ENCODE measurements around the gene DCC. TPM values are rescaled to one million over a fixed set of nuclear protein-coding genes. Genes with fewer than 3 reads are reported as not detected.

Gene DCC
- total and polyA plus RNA-seq, 2 experiments from 2014 or later: 0.53 to 0.73 TPM

DNA sequence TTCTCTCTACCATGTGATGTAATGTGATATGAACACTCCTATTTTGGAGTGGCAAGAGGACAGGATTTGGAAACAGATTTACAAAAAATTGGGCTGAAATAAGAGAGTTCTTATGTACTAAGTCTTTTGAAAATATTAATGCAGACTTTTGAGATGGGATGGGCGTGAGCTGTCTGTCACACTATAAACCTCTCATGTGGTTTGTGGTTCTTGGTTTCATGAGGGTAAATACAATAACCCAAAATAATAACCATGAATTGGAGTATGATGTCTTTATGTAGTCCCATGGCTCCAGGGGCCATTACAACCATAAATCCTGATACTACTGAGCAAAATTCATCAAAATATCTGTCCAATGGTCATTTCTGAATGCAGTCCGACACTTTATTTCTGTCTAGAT is 1216.5 kb downstream of the DCC start (continued):
- TF ChIP-seq CTCF (conservative IDR thresholded peaks at IDR 0.05; ENCODE audit: low read depth in 2 of 2) (no peak), NANOG (IDR thresholded peaks at IDR 0.05; ENCODE audit: borderline replicate concordance) (no peak), ZNF331 (CRISPR knock-in tag; IDR thresholded peaks at IDR 0.05; ENCODE audit: low read depth) (no peak), STAT1 (IDR thresholded peaks at IDR 0.05; ENCODE audit: unreplicated experiment) (no peak), CREB1 (CRISPR knock-in tag; IDR thresholded peaks at IDR 0.05; ENCODE audit: low read depth) (no peak), EZH2 (IDR thresholded peaks at IDR 0.05; ENCODE audit: low read depth, unreplicated experiment) (no peak), EZH2phosphoT487 (IDR thresholded peaks at IDR 0.05; ENCODE audit: unreplicated experiment) (no peak)

GRCh38 chr18:53560546-53560945 is 1220.5 kb downstream of the DCC start:
- Histone ChIP-seq H3K27ac (ENCODE audit: low read depth) (no peak overlapping the region), H3K27me3 (ENCODE audit: insufficient read depth) (no peaks in the 10 kb centered on the region), H3K36me3 (ENCODE audit: insufficient read depth) (no peaks in the 10 kb centered on the region), H3K4me2 (no peak overlapping the region), H3K4me1 (ENCODE audit: insufficient read depth) (no peaks in the 10 kb centered on the region), H3F3A (replicated peaks; ENCODE audit: low read depth) (no peaks in the 10 kb centered on the region), H4K20me1 (replicated peaks; ENCODE audit: insufficient read depth) (no peaks in the 10 kb centered on the region), H3K79me2 (replicated peaks; ENCODE audit: insufficient read depth) (no peaks in the 10 kb centered on the region), H3K4me3 (no peak overlapping the region), H3K9me2 (ENCODE audit: insufficient read depth) (peaks cover 4% of the 10 kb centered on the region; the same call in 1 of the 2 replicates), H2AFZ (no peak overlapping the region)
- Mint-ChIP-seq H3K4me1 (peaks cover 2% of the 10 kb centered on the region; the same call in 1 of the 3 replicates), H3K27ac (no peak overlapping the region), H3K4me3 (no peak overlapping the region), H3K27me3 (ENCODE audit: insufficient read depth, low read depth, poor library complexity) (no peaks in the 10 kb centered on the region), H3K9me3 (peaks cover 18% of the 10 kb centered on the region), H3K36me3 (ENCODE audit: low read depth) (peaks cover 12% of the 10 kb centered on the region)
- DNase-seq (ENCODE audit: low spot score) (no peak), ATAC-seq (no peak)
- TF ChIP-seq STAT1 (IDR thresholded peaks at IDR 0.05; ENCODE audit: unreplicated experiment) (no peak), EZH2phosphoT487 (IDR thresholded peaks at IDR 0.05; ENCODE audit: unreplicated experiment) (no peak), NANOG (IDR thresholded peaks at IDR 0.05; ENCODE audit: borderline replicate concordance) (no peak), ZNF331 (CRISPR knock-in tag; IDR thresholded peaks at IDR 0.05; ENCODE audit: low read depth) (no peak), CTCF (conservative IDR thresholded peaks at IDR 0.05; ENCODE audit: low read depth in 2 of 2) (no peak), ZNF114 (CRISPR knock-in tag; IDR thresholded peaks at IDR 0.05) (no peak), POLR2AphosphoS5 (IDR thresholded peaks at IDR 0.05; ENCODE audit: low read depth) (no peak)
- TF ChIP-seq, protein P1, sequence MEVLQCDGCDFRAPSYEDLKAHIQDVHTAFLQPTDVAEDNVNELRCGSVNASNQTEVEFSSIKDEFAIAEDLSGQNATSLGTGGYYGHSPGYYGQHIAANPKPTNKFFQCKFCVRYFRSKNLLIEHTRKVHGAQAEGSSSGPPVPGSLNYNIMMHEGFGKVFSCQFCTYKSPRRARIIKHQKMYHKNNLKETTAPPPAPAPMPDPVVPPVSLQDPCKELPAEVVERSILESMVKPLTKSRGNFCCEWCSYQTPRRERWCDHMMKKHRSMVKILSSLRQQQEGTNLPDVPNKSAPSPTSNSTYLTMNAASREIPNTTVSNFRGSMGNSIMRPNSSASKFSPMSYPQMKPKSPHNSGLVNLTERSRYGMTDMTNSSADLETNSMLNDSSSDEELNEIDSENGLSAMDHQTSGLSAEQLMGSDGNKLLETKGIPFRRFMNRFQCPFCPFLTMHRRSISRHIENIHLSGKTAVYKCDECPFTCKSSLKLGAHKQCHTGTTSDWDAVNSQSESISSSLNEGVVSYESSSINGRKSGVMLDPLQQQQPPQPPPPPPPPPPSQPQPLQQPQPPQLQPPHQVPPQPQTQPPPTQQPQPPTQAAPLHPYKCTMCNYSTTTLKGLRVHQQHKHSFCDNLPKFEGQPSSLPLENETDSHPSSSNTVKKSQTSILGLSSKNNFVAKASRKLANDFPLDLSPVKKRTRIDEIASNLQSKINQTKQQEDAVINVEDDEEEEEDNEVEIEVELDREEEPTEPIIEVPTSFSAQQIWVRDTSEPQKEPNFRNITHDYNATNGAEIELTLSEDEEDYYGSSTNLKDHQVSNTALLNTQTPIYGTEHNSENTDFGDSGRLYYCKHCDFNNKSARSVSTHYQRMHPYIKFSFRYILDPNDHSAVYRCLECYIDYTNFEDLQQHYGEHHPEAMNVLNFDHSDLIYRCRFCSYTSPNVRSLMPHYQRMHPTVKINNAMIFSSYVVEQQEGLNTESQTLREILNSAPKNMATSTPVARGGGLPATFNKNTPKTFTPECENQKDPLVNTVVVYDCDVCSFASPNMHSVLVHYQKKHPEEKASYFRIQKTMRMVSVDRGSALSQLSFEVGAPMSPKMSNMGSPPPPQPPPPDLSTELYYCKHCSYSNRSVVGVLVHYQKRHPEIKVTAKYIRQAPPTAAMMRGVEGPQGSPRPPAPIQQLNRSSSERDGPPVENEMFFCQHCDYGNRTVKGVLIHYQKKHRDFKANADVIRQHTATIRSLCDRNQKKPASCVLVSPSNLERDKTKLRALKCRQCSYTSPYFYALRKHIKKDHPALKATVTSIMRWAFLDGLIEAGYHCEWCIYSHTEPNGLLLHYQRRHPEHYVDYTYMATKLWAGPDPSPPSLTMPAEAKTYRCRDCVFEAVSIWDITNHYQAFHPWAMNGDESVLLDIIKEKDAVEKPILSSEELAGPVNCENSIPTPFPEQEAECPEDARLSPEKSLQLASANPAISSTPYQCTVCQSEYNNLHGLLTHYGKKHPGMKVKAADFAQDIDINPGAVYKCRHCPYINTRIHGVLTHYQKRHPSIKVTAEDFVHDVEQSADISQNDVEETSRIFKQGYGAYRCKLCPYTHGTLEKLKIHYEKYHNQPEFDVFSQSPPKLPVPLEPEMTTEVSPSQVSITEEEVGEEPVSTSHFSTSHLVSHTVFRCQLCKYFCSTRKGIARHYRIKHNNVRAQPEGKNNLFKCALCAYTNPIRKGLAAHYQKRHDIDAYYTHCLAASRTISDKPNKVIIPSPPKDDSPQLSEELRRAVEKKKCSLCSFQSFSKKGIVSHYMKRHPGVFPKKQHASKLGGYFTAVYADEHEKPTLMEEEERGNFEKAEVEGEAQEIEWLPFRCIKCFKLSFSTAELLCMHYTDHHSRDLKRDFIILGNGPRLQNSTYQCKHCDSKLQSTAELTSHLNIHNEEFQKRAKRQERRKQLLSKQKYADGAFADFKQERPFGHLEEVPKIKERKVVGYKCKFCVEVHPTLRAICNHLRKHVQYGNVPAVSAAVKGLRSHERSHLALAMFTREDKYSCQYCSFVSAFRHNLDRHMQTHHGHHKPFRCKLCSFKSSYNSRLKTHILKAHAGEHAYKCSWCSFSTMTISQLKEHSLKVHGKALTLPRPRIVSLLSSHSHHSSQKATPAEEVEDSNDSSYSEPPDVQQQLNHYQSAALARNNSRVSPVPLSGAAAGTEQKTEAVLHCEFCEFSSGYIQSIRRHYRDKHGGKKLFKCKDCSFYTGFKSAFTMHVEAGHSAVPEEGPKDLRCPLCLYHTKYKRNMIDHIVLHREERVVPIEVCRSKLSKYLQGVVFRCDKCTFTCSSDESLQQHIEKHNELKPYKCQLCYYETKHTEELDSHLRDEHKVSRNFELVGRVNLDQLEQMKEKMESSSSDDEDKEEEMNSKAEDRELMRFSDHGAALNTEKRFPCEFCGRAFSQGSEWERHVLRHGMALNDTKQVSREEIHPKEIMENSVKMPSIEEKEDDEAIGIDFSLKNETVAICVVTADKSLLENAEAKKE (CRISPR knock-in tag; IDR thresholded peaks at IDR 0.05): no peak
- TF ChIP-seq, protein P2, sequence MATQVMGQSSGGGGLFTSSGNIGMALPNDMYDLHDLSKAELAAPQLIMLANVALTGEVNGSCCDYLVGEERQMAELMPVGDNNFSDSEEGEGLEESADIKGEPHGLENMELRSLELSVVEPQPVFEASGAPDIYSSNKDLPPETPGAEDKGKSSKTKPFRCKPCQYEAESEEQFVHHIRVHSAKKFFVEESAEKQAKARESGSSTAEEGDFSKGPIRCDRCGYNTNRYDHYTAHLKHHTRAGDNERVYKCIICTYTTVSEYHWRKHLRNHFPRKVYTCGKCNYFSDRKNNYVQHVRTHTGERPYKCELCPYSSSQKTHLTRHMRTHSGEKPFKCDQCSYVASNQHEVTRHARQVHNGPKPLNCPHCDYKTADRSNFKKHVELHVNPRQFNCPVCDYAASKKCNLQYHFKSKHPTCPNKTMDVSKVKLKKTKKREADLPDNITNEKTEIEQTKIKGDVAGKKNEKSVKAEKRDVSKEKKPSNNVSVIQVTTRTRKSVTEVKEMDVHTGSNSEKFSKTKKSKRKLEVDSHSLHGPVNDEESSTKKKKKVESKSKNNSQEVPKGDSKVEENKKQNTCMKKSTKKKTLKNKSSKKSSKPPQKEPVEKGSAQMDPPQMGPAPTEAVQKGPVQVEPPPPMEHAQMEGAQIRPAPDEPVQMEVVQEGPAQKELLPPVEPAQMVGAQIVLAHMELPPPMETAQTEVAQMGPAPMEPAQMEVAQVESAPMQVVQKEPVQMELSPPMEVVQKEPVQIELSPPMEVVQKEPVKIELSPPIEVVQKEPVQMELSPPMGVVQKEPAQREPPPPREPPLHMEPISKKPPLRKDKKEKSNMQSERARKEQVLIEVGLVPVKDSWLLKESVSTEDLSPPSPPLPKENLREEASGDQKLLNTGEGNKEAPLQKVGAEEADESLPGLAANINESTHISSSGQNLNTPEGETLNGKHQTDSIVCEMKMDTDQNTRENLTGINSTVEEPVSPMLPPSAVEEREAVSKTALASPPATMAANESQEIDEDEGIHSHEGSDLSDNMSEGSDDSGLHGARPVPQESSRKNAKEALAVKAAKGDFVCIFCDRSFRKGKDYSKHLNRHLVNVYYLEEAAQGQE (IDR thresholded peaks at IDR 0.05; ENCODE audit: unreplicated experiment): no peak

All from GM23338 (cell line).